Measurements from ENCODE around the gene ATP5PB.

- no peak for TF ChIP-seq TAF1 (conservative IDR thresholded peaks at IDR 0.05)
- no peak for TF ChIP-seq CTCF (IDR thresholded peaks at IDR 0.05; ENCODE audit: low read depth, low read length, missing input control)
- TF ChIP-seq EGR1 (IDR thresholded peaks at IDR 0.05; ENCODE audit: low read depth in 2 of 2): no peak
- no peak for TF ChIP-seq FOXA1 (IDR thresholded peaks at IDR 0.05)
- TF ChIP-seq GABPA (IDR thresholded peaks at IDR 0.05 in 1 of 2, conservative IDR thresholded peaks at IDR 0.05 in 1 of 2): no peak
- TF ChIP-seq ATF3 (IDR thresholded peaks at IDR 0.05): no peak
- TF ChIP-seq HNF4A (conservative IDR thresholded peaks at IDR 0.05): no peak
- TF ChIP-seq MAX (IDR thresholded peaks at IDR 0.05): no peak
- TF ChIP-seq REST (IDR thresholded peaks at IDR 0.05): no peak
- TF ChIP-seq SP1 (IDR thresholded peaks at IDR 0.05): no peak
- no peak for TF ChIP-seq ZBTB33 (IDR thresholded peaks at IDR 0.05)
Measured at GRCh38 chr1:111453706-111454105, 4.4 kb downstream of the ATP5PB start.
